HL-60 (cell line): ENCODE results near the gene LSAMP.

Experiments used
- CTCF ChIP-seq: IDR thresholded peaks from one replicate; pipeline ENCODE4 v1.5.1; 2011; ENCODE audit warnings: low read length, control low read depth, inconsistent platforms; ENCODE audit not compliant: insufficient read depth
- GABPA ChIP-seq: IDR thresholded peaks from 2 replicates; pipeline ENCODE4 v1.6.1; 2012; ENCODE audit warnings: low read depth
- POLR2AphosphoS5 ChIP-seq: IDR thresholded peaks from 2 replicates; pipeline ENCODE4 v1.6.1; 2012; ENCODE audit warnings: low read depth
- REST ChIP-seq: IDR thresholded peaks from 2 replicates; pipeline ENCODE4 v1.6.1; 2012; ENCODE audit warnings: low read depth; ENCODE audit not compliant: insufficient replicate concordance
- SPI1 ChIP-seq: IDR thresholded peaks from 2 replicates; pipeline ENCODE4 v1.6.1; 2012; ENCODE audit warnings: low read depth, mild to moderate bottlenecking, borderline replicate concordance

- TF ChIP-seq CTCF (no peak), REST (no peak), GABPA (no peak), POLR2AphosphoS5 (no peak), SPI1 (no peak)
These were observed 641.1 kb downstream of the LSAMP start for GRCh38 chr3:115804200-115804599.
